SKM-1 (cell line): Measurements from ENCODE around the gene TIGD1.
"Not testable (repeated sequence)": the region's sequence is repeated elsewhere in the genome, so short reads cannot be mapped to it uniquely, and the experiment has no call there.

ENCODE experiments used
- DNase-seq: peaks from one replicate; lab custom pipeline; 2025; ENCODE audit not compliant: unreplicated experiment; lab: John Stamatoyannopoulos, UW

Gene TIGD1

GRCh38 chr2:232571026-232571474, 20.7 kb upstream of the TIGD1 start:
- no peak for DNase-seq

GRCh38 chr2:232570481-232570880, 20.1 kb upstream of the TIGD1 start:
- not testable (repeated sequence) for DNase-seq

GRCh38 chr2:232569541-232569940, 19.2 kb upstream of the TIGD1 start:
- no peak for DNase-seq

GRCh38 chr2:232568161-232568560, 17.8 kb upstream of the TIGD1 start:
- DNase-seq, result no peak

GRCh38 chr2:232567721-232568120, 17.4 kb upstream of the TIGD1 start:
- DNase-seq, result no peak

- DNase-seq, result no peak
Measured at GRCh38 chr2:232563580-232563979, 13.2 kb upstream of the TIGD1 start.

GRCh38 chr2:232562515-232563151, 12.3 kb upstream of the TIGD1 start:
- DNase-seq, result no peak

GRCh38 chr2:232556426-232556825, 6.1 kb upstream of the TIGD1 start:
- DNase-seq, result no peak

- no peak for DNase-seq
Measured at GRCh38 chr2:232551776-232552175, 1.4 kb upstream of the TIGD1 start.

- DNase-seq, result no peak
Measured at GRCh38 chr2:232551250-232551638, 887 bp upstream of the TIGD1 start.

GRCh38 chr2:232549655-232550353, 553 bp downstream of the TIGD1 start:
- peak; percentile 24 for DNase-seq

GRCh38 chr2:232547991-232548390, 2.4 kb downstream of the TIGD1 start:
- DNase-seq, result no peak

GRCh38 chr2:232545511-232546375, 4.6 kb downstream of the TIGD1 start:
- DNase-seq, result no peak

GRCh38 chr2:232544674-232545073, 5.7 kb downstream of the TIGD1 start:
- no peak for DNase-seq

- DNase-seq, result no peak
Measured at GRCh38 chr2:232543928-232544631, 6.3 kb downstream of the TIGD1 start.

GRCh38 chr2:232543491-232543890, 6.9 kb downstream of the TIGD1 start:
- DNase-seq, result no peak

GRCh38 chr2:232542715-232543467, 7.5 kb downstream of the TIGD1 start:
- DNase-seq, result no peak

- no peak for DNase-seq
Measured at GRCh38 chr2:232541961-232542714, 8.2 kb downstream of the TIGD1 start.

GRCh38 chr2:232541195-232541960, 9.0 kb downstream of the TIGD1 start:
- DNase-seq, result no peak
